ENCODE data around the gene NLRP11. TPM values are rescaled to one million over a fixed set of nuclear protein-coding genes. Genes with fewer than 3 reads are reported as not detected.

NLRP11 gene
- not detected in 2 replicates for total RNA-seq (2012; rRNA removed)

- no peaks in the 10 kb centered on the region for H3K4me1 ChIP-seq (ENCODE audit: control insufficient read depth, insufficient read depth, low read length)
- no peak within 1 kb of the TSS for H3K9ac ChIP-seq (ENCODE audit: low read depth, low read length)
- no peaks in the 10 kb centered on the region for H3K9me3 ChIP-seq (replicated peaks; ENCODE audit: low read length)
- H3K4me2 ChIP-seq (ENCODE audit: low read length) = no peak within 1 kb of the TSS
- no peaks in the 10 kb centered on the region for H3K27me3 ChIP-seq (ENCODE audit: control insufficient read depth, insufficient read depth, low read length)
- H3K4me3 ChIP-seq (ENCODE audit: low read length) = no peak within 1 kb of the TSS
- no peaks in the 10 kb centered on the region for H3K36me3 ChIP-seq (ENCODE audit: insufficient read depth, low read length)
Measured at GRCh38 chr19:55831846-55832245, at the start of gene NLRP11. TSS of gene NLRP11 (minus strand) at chr19:55831999. CDS start at chr19:55818174, 13,825 bp downstream.

DNA sequence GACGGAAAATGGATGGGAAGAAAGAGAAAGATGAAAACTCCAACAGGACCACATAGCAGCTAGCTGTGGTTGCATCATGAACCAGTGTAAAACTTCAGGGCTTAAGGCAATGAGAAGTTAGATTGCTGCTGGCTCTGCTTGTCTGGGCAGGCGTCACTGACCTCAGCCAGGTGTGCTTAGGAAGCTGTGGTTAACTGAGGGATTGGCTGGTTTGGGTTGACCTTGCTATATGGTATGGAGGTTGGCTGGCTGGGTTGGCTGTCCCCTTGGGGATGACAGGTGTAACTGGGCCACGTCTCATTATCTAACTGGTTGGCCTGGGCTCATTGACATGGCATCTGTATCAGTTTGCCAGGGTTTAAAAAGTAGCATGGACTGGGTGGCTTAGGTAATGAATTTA is 45.4 kb upstream of the NLRP11 start:
- H3K9me3 ChIP-seq (replicated peaks; ENCODE audit: low read length) = peaks cover 16% of the 10 kb centered on the region
- H3K27me3 ChIP-seq (ENCODE audit: control insufficient read depth, insufficient read depth, low read length) = no peaks in the 10 kb centered on the region
- no peak overlapping the region for H3K9ac ChIP-seq (ENCODE audit: low read depth, low read length)
- H3K4me2 ChIP-seq (ENCODE audit: low read length) = no peak overlapping the region
- H3K4me1 ChIP-seq (ENCODE audit: control insufficient read depth, insufficient read depth, low read length) = no peaks in the 10 kb centered on the region
- H3K36me3 ChIP-seq (ENCODE audit: insufficient read depth, low read length) = no peaks in the 10 kb centered on the region
- H3K4me3 ChIP-seq (ENCODE audit: low read length) = no peak overlapping the region

GRCh38 chr19:55870736-55871135 is 38.9 kb upstream of the NLRP11 start:
- no peak overlapping the region for H3K4me2 ChIP-seq (ENCODE audit: low read length)
- H3K36me3 ChIP-seq (ENCODE audit: insufficient read depth, low read length) = no peaks in the 10 kb centered on the region
- no peaks in the 10 kb centered on the region for H3K27me3 ChIP-seq (ENCODE audit: control insufficient read depth, insufficient read depth, low read length)
- H3K4me3 ChIP-seq (ENCODE audit: low read length) = no peak overlapping the region
- no peaks in the 10 kb centered on the region for H3K4me1 ChIP-seq (ENCODE audit: control insufficient read depth, insufficient read depth, low read length)
- H3K9ac ChIP-seq (ENCODE audit: low read depth, low read length) = no peak overlapping the region
- peaks cover 11% of the 10 kb centered on the region for H3K9me3 ChIP-seq (replicated peaks; ENCODE audit: low read length)

DNA sequence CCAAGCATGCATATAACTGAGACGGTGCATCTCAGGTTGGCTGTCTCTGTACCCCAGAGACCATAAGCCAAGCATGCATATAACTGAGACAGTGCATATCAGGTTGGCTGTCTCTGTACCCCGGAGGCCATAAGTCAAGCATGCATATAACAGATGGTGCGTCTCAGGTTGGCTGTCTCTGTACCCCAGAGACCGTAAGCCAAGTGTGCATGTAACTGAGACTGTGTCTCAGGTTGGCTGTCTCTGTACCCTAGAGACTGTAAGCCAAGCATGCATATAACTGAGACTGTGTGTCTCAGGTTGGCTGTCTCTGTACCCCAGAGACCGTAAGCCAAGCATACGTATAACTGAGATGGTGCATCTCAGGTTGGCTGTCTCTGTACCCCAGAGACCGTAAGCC is 35.3 kb upstream of the NLRP11 start:
- Histone ChIP-seq H3K4me2 (ENCODE audit: low read length) (no peak overlapping the region), H3K4me3 (ENCODE audit: low read length) (no peak overlapping the region), H3K9ac (ENCODE audit: low read depth, low read length) (no peak overlapping the region), H3K4me1 (ENCODE audit: control insufficient read depth, insufficient read depth, low read length) (no peaks in the 10 kb centered on the region), H3K9me3 (replicated peaks; ENCODE audit: low read length) (peaks cover 11% of the 10 kb centered on the region), H3K27me3 (ENCODE audit: control insufficient read depth, insufficient read depth, low read length) (no peaks in the 10 kb centered on the region), H3K36me3 (ENCODE audit: insufficient read depth, low read length) (no peaks in the 10 kb centered on the region)

GRCh38 chr19:55866521-55866920 is 34.7 kb upstream of the NLRP11 start:
- no peak overlapping the region for H3K4me3 ChIP-seq (ENCODE audit: low read length)
- no peaks in the 10 kb centered on the region for H3K27me3 ChIP-seq (ENCODE audit: control insufficient read depth, insufficient read depth, low read length)
- peaks cover 11% of the 10 kb centered on the region for H3K9me3 ChIP-seq (replicated peaks; ENCODE audit: low read length)

GRCh38 chr19:55858969-55859368 is 27.2 kb upstream of the NLRP11 start:
- H3K4me1 ChIP-seq (ENCODE audit: control insufficient read depth, insufficient read depth, low read length) = no peaks in the 10 kb centered on the region
- H3K4me3 ChIP-seq (ENCODE audit: low read length) = no peak overlapping the region
- no peak overlapping the region for H3K9ac ChIP-seq (ENCODE audit: low read depth, low read length)
- H3K9me3 ChIP-seq (replicated peaks; ENCODE audit: low read length) = peaks cover 14% of the 10 kb centered on the region
- H3K27me3 ChIP-seq (ENCODE audit: control insufficient read depth, insufficient read depth, low read length) = no peaks in the 10 kb centered on the region
- no peaks in the 10 kb centered on the region for H3K36me3 ChIP-seq (ENCODE audit: insufficient read depth, low read length)
- no peak overlapping the region for H3K4me2 ChIP-seq (ENCODE audit: low read length)

More at GRCh38 chr19:55866521-55866920, 34.7 kb upstream of the NLRP11 start:
- H3K4me2 ChIP-seq (ENCODE audit: low read length) = no peak overlapping the region
- no peaks in the 10 kb centered on the region for H3K4me1 ChIP-seq (ENCODE audit: control insufficient read depth, insufficient read depth, low read length)
- no peak overlapping the region for H3K9ac ChIP-seq (ENCODE audit: low read depth, low read length)
- no peaks in the 10 kb centered on the region for H3K36me3 ChIP-seq (ENCODE audit: insufficient read depth, low read length)

DNA sequence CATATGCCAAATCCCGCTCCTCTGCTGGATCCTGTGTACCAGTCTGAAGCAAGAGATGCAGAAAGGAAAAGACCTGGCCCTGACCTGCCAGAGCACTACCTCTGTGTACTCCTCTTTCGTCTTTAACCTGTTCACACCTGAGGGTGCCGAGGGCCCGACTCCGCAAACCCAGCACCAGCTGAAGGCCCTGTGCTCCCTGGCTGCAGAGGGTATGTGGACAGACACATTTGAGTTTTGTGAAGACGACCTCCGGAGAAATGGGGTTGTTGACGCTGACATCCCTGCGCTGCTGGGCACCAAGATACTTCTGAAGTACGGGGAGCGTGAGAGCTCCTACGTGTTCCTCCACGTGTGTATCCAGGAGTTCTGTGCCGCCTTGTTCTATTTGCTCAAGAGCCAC is 26.6 kb upstream of the NLRP11 start:
- Histone ChIP-seq H3K4me3 (ENCODE audit: low read length) (no peak overlapping the region), H3K36me3 (ENCODE audit: insufficient read depth, low read length) (no peaks in the 10 kb centered on the region), H3K9ac (ENCODE audit: low read depth, low read length) (no peak overlapping the region), H3K27me3 (ENCODE audit: control insufficient read depth, insufficient read depth, low read length) (no peaks in the 10 kb centered on the region), H3K4me1 (ENCODE audit: control insufficient read depth, insufficient read depth, low read length) (no peaks in the 10 kb centered on the region), H3K9me3 (replicated peaks; ENCODE audit: low read length) (peaks cover 14% of the 10 kb centered on the region), H3K4me2 (ENCODE audit: low read length) (no peak overlapping the region)

- H3K4me2 ChIP-seq (ENCODE audit: low read length) = no peak overlapping the region
- H3K9me3 ChIP-seq (replicated peaks; ENCODE audit: low read length) = peaks cover 14% of the 10 kb centered on the region
- H3K36me3 ChIP-seq (ENCODE audit: insufficient read depth, low read length) = no peaks in the 10 kb centered on the region
- no peaks in the 10 kb centered on the region for H3K27me3 ChIP-seq (ENCODE audit: control insufficient read depth, insufficient read depth, low read length)
- no peaks in the 10 kb centered on the region for H3K4me1 ChIP-seq (ENCODE audit: control insufficient read depth, insufficient read depth, low read length)
- no peak overlapping the region for H3K4me3 ChIP-seq (ENCODE audit: low read length)
- no peak overlapping the region for H3K9ac ChIP-seq (ENCODE audit: low read depth, low read length)
Measured at GRCh38 chr19:55857974-55858373, 26.2 kb upstream of the NLRP11 start.

GRCh38 chr19:55857149-55857548 is 25.4 kb upstream of the NLRP11 start:
- H3K4me1 ChIP-seq (ENCODE audit: control insufficient read depth, insufficient read depth, low read length) = no peaks in the 10 kb centered on the region
- no peaks in the 10 kb centered on the region for H3K27me3 ChIP-seq (ENCODE audit: control insufficient read depth, insufficient read depth, low read length)
- H3K4me2 ChIP-seq (ENCODE audit: low read length) = no peak overlapping the region
- H3K9ac ChIP-seq (ENCODE audit: low read depth, low read length) = no peak overlapping the region
- H3K9me3 ChIP-seq (replicated peaks; ENCODE audit: low read length) = peaks cover 15% of the 10 kb centered on the region
- no peaks in the 10 kb centered on the region for H3K36me3 ChIP-seq (ENCODE audit: insufficient read depth, low read length)
- H3K4me3 ChIP-seq (ENCODE audit: low read length) = no peak overlapping the region

GRCh38 chr19:55855160-55855559 is 23.4 kb upstream of the NLRP11 start:
- no peaks in the 10 kb centered on the region for H3K36me3 ChIP-seq (ENCODE audit: insufficient read depth, low read length)
- no peaks in the 10 kb centered on the region for H3K4me1 ChIP-seq (ENCODE audit: control insufficient read depth, insufficient read depth, low read length)
- H3K4me2 ChIP-seq (ENCODE audit: low read length) = no peak overlapping the region
- no peak overlapping the region for H3K4me3 ChIP-seq (ENCODE audit: low read length)
- H3K9ac ChIP-seq (ENCODE audit: low read depth, low read length) = no peak overlapping the region
- peaks cover 18% of the 10 kb centered on the region for H3K9me3 ChIP-seq (replicated peaks; ENCODE audit: low read length)
- no peaks in the 10 kb centered on the region for H3K27me3 ChIP-seq (ENCODE audit: control insufficient read depth, insufficient read depth, low read length)

GRCh38 chr19:55838906-55839305 is 7.1 kb upstream of the NLRP11 start:
- Histone ChIP-seq H3K4me1 (ENCODE audit: control insufficient read depth, insufficient read depth, low read length) (no peaks in the 10 kb centered on the region), H3K9me3 (replicated peaks; ENCODE audit: low read length) (no peaks in the 10 kb centered on the region), H3K27me3 (ENCODE audit: control insufficient read depth, insufficient read depth, low read length) (no peaks in the 10 kb centered on the region), H3K9ac (ENCODE audit: low read depth, low read length) (no peak overlapping the region), H3K36me3 (ENCODE audit: insufficient read depth, low read length) (no peaks in the 10 kb centered on the region), H3K4me2 (ENCODE audit: low read length) (no peak overlapping the region), H3K4me3 (ENCODE audit: low read length) (no peak overlapping the region)

DNA sequence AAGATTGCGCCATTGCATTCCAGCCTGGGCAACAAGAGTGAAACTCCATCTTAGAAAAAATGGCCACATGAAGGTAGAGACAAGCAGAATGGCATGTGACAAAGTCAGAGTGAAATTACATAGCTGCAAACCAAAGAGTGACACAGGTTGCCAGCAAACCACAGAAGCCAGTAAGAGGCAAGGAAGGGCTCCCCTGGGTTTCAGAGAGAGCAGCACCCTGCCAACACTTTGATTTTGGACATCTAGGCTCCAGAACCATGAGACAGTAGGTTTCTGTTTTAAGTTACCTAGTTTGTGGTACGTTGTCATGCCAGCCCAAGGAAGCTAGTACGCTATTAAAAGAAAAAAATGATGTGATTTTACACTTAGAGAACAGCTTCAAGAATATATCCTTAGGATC is 6.5 kb upstream of the NLRP11 start:
- no peaks in the 10 kb centered on the region for H3K27me3 ChIP-seq (ENCODE audit: control insufficient read depth, insufficient read depth, low read length)
- no peak overlapping the region for H3K4me2 ChIP-seq (ENCODE audit: low read length)
- H3K36me3 ChIP-seq (ENCODE audit: insufficient read depth, low read length) = no peaks in the 10 kb centered on the region
- no peak overlapping the region for H3K4me3 ChIP-seq (ENCODE audit: low read length)
- no peaks in the 10 kb centered on the region for H3K9me3 ChIP-seq (replicated peaks; ENCODE audit: low read length)
- no peaks in the 10 kb centered on the region for H3K4me1 ChIP-seq (ENCODE audit: control insufficient read depth, insufficient read depth, low read length)
- no peak overlapping the region for H3K9ac ChIP-seq (ENCODE audit: low read depth, low read length)

All from skeletal muscle satellite cell (primary cell).